WTC11 (cell line): Measurements from ENCODE around the gene PDF. TPM values are rescaled to one million over a fixed set of nuclear protein-coding genes. Genes with fewer than 3 reads are reported as not detected.
A peak's percentile ranks its signal among the peaks of the same experiment; 100 is the strongest.

Source experiments
- ATAC-seq: fragments of 200-7000 bp; cut with Tn5 transposase; 2 replicates; pipeline ENCODE4 v1.10.0; 2021; ENCODE audit warnings: mild to moderate bottlenecking, moderate library complexity
- CTCF ChIA-PET: fragments of 300-600 bp; sonication (Branson Sonifier 250); formaldehyde crosslinking; loops from one replicate; lab custom pipeline; 2021; ENCODE audit warnings: antibody characterized with exemption; lab: Charles Lee
- POLR2A ChIA-PET: fragments of 350-600 bp; sonication (Branson Sonifier 250); formaldehyde crosslinking; loops from one replicate; lab custom pipeline; 2021; ENCODE audit warnings: antibody characterized with exemption; lab: Charles Lee
- DNase-seq: peaks from one replicate; pipeline ENCODE4 v3.0.0; 2021; ENCODE audit warnings: low spot score
- H3K27ac Mint-ChIP-seq: 2 replicates; pipeline ENCODE4 v1.8.0; 2021; ENCODE audit warnings: mixed read lengths
- H3K27me3 Mint-ChIP-seq: 2 replicates; pipeline ENCODE4 v1.8.0; 2021; ENCODE audit warnings: low read depth, mild to moderate bottlenecking, moderate library complexity, mixed read lengths
- H3K36me3 Mint-ChIP-seq: 2 replicates; pipeline ENCODE4 v1.8.0; 2021; ENCODE audit warnings: mixed read lengths
- H3K4me1 Mint-ChIP-seq: 2 replicates; pipeline ENCODE4 v1.8.0; 2022; ENCODE audit warnings: mixed read lengths
- H3K4me3 Mint-ChIP-seq: 2 replicates; pipeline ENCODE4 v1.8.0; 2021; ENCODE audit warnings: mild to moderate bottlenecking, moderate library complexity, mixed read lengths
- H3K9me3 Mint-ChIP-seq: 2 replicates; pipeline ENCODE4 v1.8.0; 2021; ENCODE audit warnings: mixed read lengths
- ATF1 ChIP-seq: sonication (generic); formaldehyde crosslinking; IDR thresholded peaks from 2 replicates; pipeline ENCODE4 v1.8.1; 2023; ENCODE audit warnings: mild to moderate bottlenecking, moderate library complexity, missing genetic modification reagents
- CREM ChIP-seq: sonication (generic); formaldehyde crosslinking; IDR thresholded peaks from 2 replicates; pipeline ENCODE4 v1.8.1; 2022; ENCODE audit warnings: mild to moderate bottlenecking, missing genetic modification reagents, moderate library complexity
- ELF4 ChIP-seq: sonication (generic); formaldehyde crosslinking; IDR thresholded peaks from 2 replicates; pipeline ENCODE4 v1.8.1; 2022; ENCODE audit warnings: low read depth, mild to moderate bottlenecking, moderate library complexity, missing genetic modification reagents
- ESRRA ChIP-seq: sonication (generic); formaldehyde crosslinking; IDR thresholded peaks from 2 replicates; pipeline ENCODE4 v1.8.1; 2022; ENCODE audit warnings: mild to moderate bottlenecking, missing genetic modification reagents, borderline replicate concordance
- FOXK1 ChIP-seq: sonication (generic); formaldehyde crosslinking; IDR thresholded peaks from 2 replicates; pipeline ENCODE4 v1.8.0; 2022; ENCODE audit warnings: mild to moderate bottlenecking, moderate library complexity, missing genetic modification reagents
- FOXP1 ChIP-seq: sonication (generic); formaldehyde crosslinking; IDR thresholded peaks from 2 replicates; pipeline ENCODE4 v1.8.0; 2022; ENCODE audit warnings: missing genetic modification reagents, mild to moderate bottlenecking, moderate library complexity, borderline replicate concordance
- GRHL2 ChIP-seq: fragments of 250-450 bp; sonication (Bioruptor Pico); IDR thresholded peaks from 2 replicates; pipeline ENCODE4 v1.8.0; 2022; ENCODE audit warnings: mild to moderate bottlenecking, moderate library complexity; ENCODE audit not compliant: insufficient replicate concordance, severe bottlenecking
- HMGA2 ChIP-seq: fragments of 250-450 bp; sonication (Bioruptor Pico); IDR thresholded peaks from 2 replicates; pipeline ENCODE4 v1.4.0; 2021; ENCODE audit warnings: mild to moderate bottlenecking, moderate library complexity
- KAT7 ChIP-seq: sonication (generic); formaldehyde crosslinking; IDR thresholded peaks from 2 replicates; pipeline ENCODE4 v1.8.1; 2023; ENCODE audit warnings: missing genetic modification reagents, mild to moderate bottlenecking, borderline replicate concordance
- MYBL2 ChIP-seq: sonication (generic); formaldehyde crosslinking; IDR thresholded peaks from 2 replicates; pipeline ENCODE4 v1.8.1; 2023; ENCODE audit warnings: mild to moderate bottlenecking, moderate library complexity, missing genetic modification reagents
- NFE2L1 ChIP-seq: sonication (generic); formaldehyde crosslinking; IDR thresholded peaks from 2 replicates; pipeline ENCODE4 v1.8.1; 2023; ENCODE audit warnings: missing genetic modification reagents
- SP1 ChIP-seq: sonication (generic); formaldehyde crosslinking; conservative IDR thresholded peaks from 2 replicates; pipeline ENCODE4 v1.8.1; 2022; ENCODE audit warnings: missing genetic modification reagents
- TEAD4 ChIP-seq: sonication (generic); formaldehyde crosslinking; IDR thresholded peaks from 2 replicates; pipeline ENCODE4 v1.8.0; 2022; ENCODE audit warnings: mild to moderate bottlenecking, missing genetic modification reagents
- ZNF138 ChIP-seq: sonication (generic); formaldehyde crosslinking; conservative IDR thresholded peaks from 2 replicates; pipeline ENCODE4 v1.8.1; 2022; ENCODE audit warnings: mild to moderate bottlenecking, moderate library complexity, missing genetic modification reagents
- ZNF232 ChIP-seq: sonication (generic); formaldehyde crosslinking; IDR thresholded peaks from 2 replicates; pipeline ENCODE4 v1.8.0; 2022; ENCODE audit warnings: mild to moderate bottlenecking, missing genetic modification reagents
- ZNF416 ChIP-seq: fragments of 250-450 bp; sonication (Bioruptor Pico); IDR thresholded peaks from 2 replicates; pipeline ENCODE4 v1.9.0; 2021; ENCODE audit warnings: mild to moderate bottlenecking, inconsistent platforms
- ZNF423 ChIP-seq: fragments of 250-450 bp; sonication (Bioruptor Pico); IDR thresholded peaks from 2 replicates; pipeline ENCODE4 v2.1.2; 2022; ENCODE audit warnings: mild to moderate bottlenecking, moderate library complexity
- total RNA-seq: library from RNA; stranded (reverse); gene quantifications from 3 replicates; pipeline ENCODE4 v1.2.3, GENCODE V29; 2021
- TF ChIP-seq, protein P1 (sequence below): sonication (generic); formaldehyde crosslinking; IDR thresholded peaks from 2 replicates; pipeline ENCODE4 v1.8.1; 2023; ENCODE audit warnings: mild to moderate bottlenecking, moderate library complexity, missing genetic modification reagents
- TF ChIP-seq, protein P2 (sequence below): sonication (generic); formaldehyde crosslinking; IDR thresholded peaks from 2 replicates; pipeline ENCODE4 v1.8.1; 2023; ENCODE audit warnings: mild to moderate bottlenecking, missing genetic modification reagents, moderate library complexity
- TF ChIP-seq, protein P3 (sequence below): sonication (generic); formaldehyde crosslinking; IDR thresholded peaks from 2 replicates; pipeline ENCODE4 v1.8.1; 2022; ENCODE audit warnings: low read depth, mild to moderate bottlenecking, moderate library complexity, missing genetic modification reagents, borderline replicate concordance
- TF ChIP-seq, protein P4 (sequence below): sonication (generic); formaldehyde crosslinking; IDR thresholded peaks from 2 replicates; pipeline ENCODE4 v1.8.0; 2023; ENCODE audit warnings: missing genetic modification reagents
- TF ChIP-seq, protein P5 (sequence below): sonication (generic); formaldehyde crosslinking; IDR thresholded peaks from 2 replicates; pipeline ENCODE4 v1.8.0; 2023; ENCODE audit warnings: missing genetic modification reagents, mild to moderate bottlenecking, borderline replicate concordance
- TF ChIP-seq, protein P6 (sequence below): fragments of 200-600 bp; IDR thresholded peaks from 2 replicates; pipeline ENCODE4 v1.8.0; 2022; ENCODE audit warnings: antibody characterized with exemption
- TF ChIP-seq, protein P7 (sequence below): fragments of 250-450 bp; sonication (Bioruptor Pico); IDR thresholded peaks from 2 replicates; pipeline ENCODE4 v1.9.0; 2021; ENCODE audit warnings: mild to moderate bottlenecking

The PDF gene
- total RNA-seq, 1 experiment from 2014 or later = 28.2 TPM

DNA sequence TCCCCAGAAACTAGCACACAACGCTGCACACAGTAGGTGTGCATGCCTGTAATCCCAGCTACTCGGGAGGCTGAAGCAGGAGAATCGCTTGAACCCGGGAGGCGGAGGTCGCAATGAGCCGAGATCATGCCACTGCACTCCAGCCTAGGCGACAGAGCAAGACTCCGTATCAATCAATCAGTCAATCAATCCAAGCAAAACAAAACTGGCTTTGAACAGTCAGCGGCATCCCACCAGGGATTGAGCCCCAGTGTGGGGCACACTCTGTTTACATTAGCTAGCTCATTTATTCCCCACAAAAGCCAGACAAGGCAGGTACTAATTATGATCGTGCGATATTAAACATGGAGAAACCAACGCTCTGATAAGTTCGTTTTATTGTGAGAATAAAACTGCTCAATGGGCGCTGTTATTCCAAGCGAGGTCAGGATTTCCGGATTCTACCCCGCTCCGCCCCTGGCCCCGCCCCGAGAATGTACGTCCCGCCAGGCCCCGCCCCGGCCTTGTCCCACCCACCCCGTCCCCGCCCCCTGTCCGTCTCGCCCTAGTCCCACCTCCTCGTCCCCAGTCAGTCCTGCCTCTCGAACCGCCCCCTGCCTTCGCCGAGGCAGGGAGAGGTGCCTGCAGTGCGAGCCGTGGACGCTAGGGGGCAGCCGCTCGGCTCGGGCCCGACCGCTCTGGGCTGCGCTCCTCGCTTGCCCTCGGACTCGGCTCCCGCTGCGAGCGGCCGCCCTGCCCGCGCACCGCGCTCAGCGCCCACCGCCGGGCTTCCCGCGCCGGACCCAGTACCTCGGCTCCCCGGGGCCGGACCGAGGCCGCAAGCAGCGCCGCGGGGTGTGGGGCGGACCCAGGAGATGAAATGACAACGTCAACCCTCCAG is 19.5 kb downstream of the PDF start, which contains the start of gene VPS4A:
VPS4A (plus strand) TSS at position 698 of the 880 bp plus-strand sequence; CDS start at position 860, 162 bp downstream.
- H3K27ac Mint-ChIP-seq = peak within 1 kb of the TSS; percentile 96
- H3K9me3 Mint-ChIP-seq = no peaks in the 10 kb centered on the region
- ATAC-seq (peak; percentile 95), DNase-seq (peak; percentile 97)
- ChIA-PET CTCF (interaction anchor here (1.3 to 2.2 kb wide), 2 partner anchors 13 to 161 kb away, joined by 6 to 7 read pairs; no protein-coding TSS in a partner anchor), POLR2A (no interaction called here)
- no peaks in the 10 kb centered on the region for H3K27me3 Mint-ChIP-seq
- H3K4me3 Mint-ChIP-seq = peak within 1 kb of the TSS; percentile 96
- H3K4me1 Mint-ChIP-seq = peaks cover 9% of the 10 kb centered on the region
- H3K36me3 Mint-ChIP-seq = peaks cover 2% of the 10 kb centered on the region; the same call in 1 of the 2 replicates
- TF ChIP-seq TEAD4 (CRISPR knock-in tag) = peak; percentile 2; the same call in 1 of the 2 replicates
- peak; percentile 87; the same call in 1 of the 2 replicates for TF ChIP-seq ZNF232 (CRISPR knock-in tag)
- TF ChIP-seq FOXK1 (CRISPR knock-in tag) = peak; percentile 80; the same call in 1 of the 2 replicates
- TF ChIP-seq ZNF416 (CRISPR knock-in tag) = peak; percentile 33; the same call in 1 of the 2 replicates
- TF ChIP-seq, protein P1, sequence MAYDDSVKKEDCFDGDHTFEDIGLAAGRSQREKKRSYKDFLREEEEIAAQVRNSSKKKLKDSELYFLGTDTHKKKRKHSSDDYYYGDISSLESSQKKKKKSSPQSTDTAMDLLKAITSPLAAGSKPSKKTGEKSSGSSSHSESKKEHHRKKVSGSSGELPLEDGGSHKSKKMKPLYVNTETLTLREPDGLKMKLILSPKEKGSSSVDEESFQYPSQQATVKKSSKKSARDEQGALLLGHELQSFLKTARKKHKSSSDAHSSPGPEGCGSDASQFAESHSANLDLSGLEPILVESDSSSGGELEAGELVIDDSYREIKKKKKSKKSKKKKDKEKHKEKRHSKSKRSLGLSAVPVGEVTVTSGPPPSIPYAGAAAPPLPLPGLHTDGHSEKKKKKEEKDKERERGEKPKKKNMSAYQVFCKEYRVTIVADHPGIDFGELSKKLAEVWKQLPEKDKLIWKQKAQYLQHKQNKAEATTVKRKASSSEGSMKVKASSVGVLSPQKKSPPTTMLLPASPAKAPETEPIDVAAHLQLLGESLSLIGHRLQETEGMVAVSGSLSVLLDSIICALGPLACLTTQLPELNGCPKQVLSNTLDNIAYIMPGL (CRISPR knock-in tag) = peak; percentile 70
- TF ChIP-seq GRHL2 (CRISPR knock-in tag) = no peak
- TF ChIP-seq KAT7 (CRISPR knock-in tag) = peak; percentile 92; the same call in 1 of the 2 replicates
- TF ChIP-seq, protein P2, sequence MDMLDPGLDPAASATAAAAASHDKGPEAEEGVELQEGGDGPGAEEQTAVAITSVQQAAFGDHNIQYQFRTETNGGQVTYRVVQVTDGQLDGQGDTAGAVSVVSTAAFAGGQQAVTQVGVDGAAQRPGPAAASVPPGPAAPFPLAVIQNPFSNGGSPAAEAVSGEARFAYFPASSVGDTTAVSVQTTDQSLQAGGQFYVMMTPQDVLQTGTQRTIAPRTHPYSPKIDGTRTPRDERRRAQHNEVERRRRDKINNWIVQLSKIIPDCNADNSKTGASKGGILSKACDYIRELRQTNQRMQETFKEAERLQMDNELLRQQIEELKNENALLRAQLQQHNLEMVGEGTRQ = peak; percentile 45; the same call in 1 of the 2 replicates
- TF ChIP-seq, protein P3, sequence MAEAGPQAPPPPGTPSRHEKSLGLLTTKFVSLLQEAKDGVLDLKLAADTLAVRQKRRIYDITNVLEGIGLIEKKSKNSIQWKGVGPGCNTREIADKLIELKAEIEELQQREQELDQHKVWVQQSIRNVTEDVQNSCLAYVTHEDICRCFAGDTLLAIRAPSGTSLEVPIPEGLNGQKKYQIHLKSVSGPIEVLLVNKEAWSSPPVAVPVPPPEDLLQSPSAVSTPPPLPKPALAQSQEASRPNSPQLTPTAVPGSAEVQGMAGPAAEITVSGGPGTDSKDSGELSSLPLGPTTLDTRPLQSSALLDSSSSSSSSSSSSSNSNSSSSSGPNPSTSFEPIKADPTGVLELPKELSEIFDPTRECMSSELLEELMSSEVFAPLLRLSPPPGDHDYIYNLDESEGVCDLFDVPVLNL (CRISPR knock-in tag) = peak; percentile 84
- no peak for TF ChIP-seq ATF1 (CRISPR knock-in tag)
- 0 out of 2 replicates have a peak, but pooled peaks have one; percentile 6 for TF ChIP-seq CREM (CRISPR knock-in tag)
- TF ChIP-seq ELF4 (CRISPR knock-in tag) = no peak
- TF ChIP-seq ZNF423 (CRISPR knock-in tag) = 0 out of 2 replicates have a peak, but pooled peaks have one; percentile 47
- TF ChIP-seq, protein P4, sequence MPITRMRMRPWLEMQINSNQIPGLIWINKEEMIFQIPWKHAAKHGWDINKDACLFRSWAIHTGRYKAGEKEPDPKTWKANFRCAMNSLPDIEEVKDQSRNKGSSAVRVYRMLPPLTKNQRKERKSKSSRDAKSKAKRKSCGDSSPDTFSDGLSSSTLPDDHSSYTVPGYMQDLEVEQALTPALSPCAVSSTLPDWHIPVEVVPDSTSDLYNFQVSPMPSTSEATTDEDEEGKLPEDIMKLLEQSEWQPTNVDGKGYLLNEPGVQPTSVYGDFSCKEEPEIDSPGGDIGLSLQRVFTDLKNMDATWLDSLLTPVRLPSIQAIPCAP (CRISPR knock-in tag) = peak; percentile 15; the same call in 1 of the 2 replicates
- TF ChIP-seq ESRRA = peak; percentile 36; the same call in 1 of the 2 replicates
- TF ChIP-seq SP1 (CRISPR knock-in tag) = peak; percentile 85
- TF ChIP-seq, protein P5, sequence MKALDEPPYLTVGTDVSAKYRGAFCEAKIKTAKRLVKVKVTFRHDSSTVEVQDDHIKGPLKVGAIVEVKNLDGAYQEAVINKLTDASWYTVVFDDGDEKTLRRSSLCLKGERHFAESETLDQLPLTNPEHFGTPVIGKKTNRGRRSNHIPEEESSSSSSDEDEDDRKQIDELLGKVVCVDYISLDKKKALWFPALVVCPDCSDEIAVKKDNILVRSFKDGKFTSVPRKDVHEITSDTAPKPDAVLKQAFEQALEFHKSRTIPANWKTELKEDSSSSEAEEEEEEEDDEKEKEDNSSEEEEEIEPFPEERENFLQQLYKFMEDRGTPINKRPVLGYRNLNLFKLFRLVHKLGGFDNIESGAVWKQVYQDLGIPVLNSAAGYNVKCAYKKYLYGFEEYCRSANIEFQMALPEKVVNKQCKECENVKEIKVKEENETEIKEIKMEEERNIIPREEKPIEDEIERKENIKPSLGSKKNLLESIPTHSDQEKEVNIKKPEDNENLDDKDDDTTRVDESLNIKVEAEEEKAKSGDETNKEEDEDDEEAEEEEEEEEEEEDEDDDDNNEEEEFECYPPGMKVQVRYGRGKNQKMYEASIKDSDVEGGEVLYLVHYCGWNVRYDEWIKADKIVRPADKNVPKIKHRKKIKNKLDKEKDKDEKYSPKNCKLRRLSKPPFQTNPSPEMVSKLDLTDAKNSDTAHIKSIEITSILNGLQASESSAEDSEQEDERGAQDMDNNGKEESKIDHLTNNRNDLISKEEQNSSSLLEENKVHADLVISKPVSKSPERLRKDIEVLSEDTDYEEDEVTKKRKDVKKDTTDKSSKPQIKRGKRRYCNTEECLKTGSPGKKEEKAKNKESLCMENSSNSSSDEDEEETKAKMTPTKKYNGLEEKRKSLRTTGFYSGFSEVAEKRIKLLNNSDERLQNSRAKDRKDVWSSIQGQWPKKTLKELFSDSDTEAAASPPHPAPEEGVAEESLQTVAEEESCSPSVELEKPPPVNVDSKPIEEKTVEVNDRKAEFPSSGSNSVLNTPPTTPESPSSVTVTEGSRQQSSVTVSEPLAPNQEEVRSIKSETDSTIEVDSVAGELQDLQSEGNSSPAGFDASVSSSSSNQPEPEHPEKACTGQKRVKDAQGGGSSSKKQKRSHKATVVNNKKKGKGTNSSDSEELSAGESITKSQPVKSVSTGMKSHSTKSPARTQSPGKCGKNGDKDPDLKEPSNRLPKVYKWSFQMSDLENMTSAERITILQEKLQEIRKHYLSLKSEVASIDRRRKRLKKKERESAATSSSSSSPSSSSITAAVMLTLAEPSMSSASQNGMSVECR (CRISPR knock-in tag) = 0 out of 2 replicates have a peak, but pooled peaks have one; percentile 31
- TF ChIP-seq FOXP1 = peak; percentile 89; the same call in 1 of the 2 replicates
- no peak for TF ChIP-seq HMGA2 (CRISPR knock-in tag)
- TF ChIP-seq ZNF138 (CRISPR knock-in tag) = no peak
- 0 out of 2 replicates have a peak, but pooled peaks have one; percentile 32 for TF ChIP-seq NFE2L1 (CRISPR knock-in tag)
- TF ChIP-seq, protein P6, sequence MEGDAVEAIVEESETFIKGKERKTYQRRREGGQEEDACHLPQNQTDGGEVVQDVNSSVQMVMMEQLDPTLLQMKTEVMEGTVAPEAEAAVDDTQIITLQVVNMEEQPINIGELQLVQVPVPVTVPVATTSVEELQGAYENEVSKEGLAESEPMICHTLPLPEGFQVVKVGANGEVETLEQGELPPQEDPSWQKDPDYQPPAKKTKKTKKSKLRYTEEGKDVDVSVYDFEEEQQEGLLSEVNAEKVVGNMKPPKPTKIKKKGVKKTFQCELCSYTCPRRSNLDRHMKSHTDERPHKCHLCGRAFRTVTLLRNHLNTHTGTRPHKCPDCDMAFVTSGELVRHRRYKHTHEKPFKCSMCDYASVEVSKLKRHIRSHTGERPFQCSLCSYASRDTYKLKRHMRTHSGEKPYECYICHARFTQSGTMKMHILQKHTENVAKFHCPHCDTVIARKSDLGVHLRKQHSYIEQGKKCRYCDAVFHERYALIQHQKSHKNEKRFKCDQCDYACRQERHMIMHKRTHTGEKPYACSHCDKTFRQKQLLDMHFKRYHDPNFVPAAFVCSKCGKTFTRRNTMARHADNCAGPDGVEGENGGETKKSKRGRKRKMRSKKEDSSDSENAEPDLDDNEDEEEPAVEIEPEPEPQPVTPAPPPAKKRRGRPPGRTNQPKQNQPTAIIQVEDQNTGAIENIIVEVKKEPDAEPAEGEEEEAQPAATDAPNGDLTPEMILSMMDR = peak; percentile 95
- no peak for TF ChIP-seq MYBL2
- TF ChIP-seq, protein P7, sequence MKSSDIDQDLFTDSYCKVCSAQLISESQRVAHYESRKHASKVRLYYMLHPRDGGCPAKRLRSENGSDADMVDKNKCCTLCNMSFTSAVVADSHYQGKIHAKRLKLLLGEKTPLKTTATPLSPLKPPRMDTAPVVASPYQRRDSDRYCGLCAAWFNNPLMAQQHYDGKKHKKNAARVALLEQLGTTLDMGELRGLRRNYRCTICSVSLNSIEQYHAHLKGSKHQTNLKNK (CRISPR knock-in tag) = no peak
